HG03097 (cell line): ENCODE measurements around the gene CFAP47.
"Not testable (repeated sequence)": the region's sequence is repeated elsewhere in the genome, so short reads cannot be mapped to it uniquely, and the experiment has no call there.

Experiments
- ATAC-seq: cut with Tn5 transposase; IDR thresholded peaks from one replicate; pipeline ENCODE4 v1.9.1; 2021; ENCODE audit not compliant: unreplicated experiment, low FRiP score

The CFAP47 gene, protein sequence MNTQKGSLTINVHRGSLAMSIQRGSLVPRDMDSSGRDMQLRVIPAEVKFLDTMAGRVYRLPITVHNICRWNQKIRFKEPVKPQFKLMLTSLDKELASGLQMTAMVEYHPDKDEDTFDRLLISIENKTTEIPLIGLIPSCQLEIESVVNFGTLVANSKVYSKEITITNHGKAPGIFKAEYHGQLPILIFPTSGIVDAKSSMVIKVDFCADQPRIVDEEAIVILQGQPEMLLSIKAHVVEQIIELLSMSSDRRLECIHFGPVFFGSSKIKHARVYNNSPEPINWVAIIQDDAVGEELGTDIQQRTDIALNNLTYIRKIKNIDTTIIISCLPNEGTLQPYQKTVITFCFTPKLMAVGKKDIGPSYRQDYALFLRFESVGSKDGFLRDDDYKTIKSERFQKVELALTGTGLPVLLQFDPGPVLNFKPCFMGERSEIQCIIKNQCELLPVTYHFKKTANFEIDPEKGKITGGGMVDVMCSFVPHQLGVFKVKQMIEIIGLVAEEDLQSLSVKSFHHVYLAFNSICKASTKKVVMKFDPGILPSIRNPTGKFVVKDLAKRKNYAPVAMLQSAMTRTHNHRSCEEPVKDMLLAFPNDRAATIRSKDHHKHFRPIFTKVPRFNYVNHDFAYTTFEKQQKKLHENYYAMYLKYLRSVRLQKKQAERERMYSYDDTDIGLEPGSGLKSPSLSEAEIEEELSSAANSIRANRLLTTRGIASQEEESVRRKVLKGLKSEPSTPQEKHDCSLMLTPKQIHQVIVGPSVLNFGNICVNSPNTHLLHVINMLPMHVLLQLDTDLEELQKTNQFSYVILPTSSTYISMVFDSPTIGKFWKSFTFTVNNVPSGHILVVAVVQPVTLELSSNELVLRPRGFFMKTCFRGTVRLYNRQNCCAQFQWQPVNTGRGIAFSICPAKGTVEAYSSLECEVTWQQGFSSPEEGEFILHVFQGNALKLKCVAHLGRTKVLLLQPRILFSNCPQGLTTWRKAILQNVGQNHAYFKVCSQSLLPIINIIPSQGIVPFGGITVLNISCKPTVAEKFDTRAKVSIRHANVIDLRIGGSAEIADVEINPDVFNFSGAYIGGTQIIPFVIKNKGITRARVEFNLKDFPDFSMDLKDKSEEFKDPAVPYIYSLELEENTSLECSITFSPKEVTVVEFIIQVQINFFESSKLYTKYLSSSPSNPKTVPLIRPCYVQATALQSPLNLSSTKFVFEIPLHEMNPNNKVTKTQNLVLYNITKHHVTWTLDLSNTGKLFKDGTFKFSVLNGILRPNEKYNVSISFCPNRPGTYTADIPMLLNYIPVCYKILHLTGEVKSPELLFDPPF (N-terminal part only)

DNA sequence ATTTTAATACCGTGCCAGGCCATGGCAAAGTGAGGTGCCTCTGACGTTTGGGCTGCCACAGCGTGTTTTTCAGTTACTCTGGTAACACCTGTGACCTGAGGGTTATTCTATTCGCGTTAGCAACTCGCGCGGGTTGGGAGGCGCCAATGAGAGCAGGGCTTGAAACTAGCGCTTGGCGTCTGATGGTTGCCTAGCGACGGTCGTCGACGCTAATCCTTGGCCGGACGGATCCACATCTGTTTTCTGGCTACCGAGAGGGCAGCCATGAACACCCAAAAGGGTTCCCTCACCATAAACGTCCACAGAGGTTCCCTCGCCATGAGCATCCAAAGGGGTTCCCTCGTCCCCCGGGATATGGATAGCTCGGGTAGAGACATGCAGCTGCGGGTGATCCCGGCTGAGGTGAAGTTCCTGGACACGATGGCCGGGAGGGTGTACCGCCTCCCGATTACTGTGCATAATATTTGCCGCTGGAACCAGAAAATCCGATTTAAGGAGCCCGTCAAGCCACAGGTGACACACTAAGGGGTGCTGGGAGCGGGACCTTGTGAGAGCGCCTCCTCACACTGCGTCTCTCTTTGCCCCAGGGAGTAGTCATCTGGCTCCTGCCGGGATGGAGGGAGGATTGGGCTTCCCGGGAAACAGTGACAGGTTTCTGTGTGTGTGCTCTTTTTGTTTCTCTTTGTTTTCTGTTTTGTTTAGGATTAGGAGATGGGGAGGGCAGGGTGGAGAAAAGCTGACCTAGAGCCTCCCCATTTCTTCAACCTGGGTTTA, at the start of gene CFAP47:
CFAP47 (plus strand) TSS at position 199 of the 774 bp plus-strand sequence; CDS start at position 265, 66 bp downstream.
- ATAC-seq = no peak

DNA sequence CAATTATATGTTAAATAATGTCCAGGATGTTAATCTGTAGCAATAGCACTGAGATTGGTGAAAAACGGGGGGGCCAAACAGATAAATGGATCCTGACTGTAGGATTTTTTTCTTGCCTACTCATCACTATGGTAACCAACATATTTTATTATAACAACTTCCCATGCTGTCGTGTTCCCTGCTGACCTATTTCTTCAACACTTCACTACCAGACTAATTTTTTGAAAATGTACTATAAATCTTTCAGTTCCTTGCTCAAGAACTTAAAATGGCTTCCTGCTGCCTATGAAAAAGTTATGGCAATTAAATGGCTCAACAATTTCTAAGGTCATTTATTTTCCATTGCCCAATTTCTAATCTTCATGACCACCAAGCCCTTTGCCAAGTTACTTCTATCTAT, 38.9 kb upstream of the CFAP47 start:
- ATAC-seq = no peak

DNA sequence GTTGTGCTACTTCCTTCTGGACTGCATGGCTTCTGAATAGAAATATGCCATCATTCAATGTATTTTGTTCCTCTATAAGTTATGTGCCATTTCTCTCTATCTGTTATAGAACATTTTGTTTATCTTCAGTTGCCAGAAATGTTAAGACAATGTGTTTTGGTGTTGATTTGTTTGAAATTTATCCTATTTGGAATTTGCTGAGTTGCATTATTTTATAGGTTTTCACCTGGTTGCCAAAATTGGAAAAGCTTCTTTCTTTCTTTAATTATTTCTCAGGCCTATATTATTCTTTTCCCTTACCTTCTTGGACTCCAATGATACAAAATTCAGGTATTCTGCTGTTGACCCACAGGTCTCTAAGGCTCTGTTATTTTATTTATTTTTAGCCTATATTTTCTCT, 33.4 kb upstream of the CFAP47 start:
- no peak for ATAC-seq

DNA sequence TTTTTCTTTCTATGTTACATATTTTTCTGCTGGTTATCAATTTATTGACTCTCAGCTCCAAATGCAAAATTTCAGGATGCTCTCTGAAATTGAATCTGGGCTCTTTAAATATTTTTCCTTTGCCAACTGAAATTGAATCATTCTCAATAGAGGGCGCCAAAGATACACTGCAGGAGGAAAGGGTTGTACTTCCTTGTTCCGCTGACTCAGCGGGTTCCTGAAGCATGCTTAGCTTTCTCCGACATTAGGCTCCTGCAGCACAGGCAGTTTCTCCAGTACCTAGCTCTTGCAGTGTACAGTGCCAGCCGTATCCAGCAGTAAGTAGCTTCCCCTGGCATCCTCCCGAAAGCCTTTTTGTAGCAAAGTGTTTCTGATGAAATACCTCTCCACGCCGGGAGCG, 28.8 kb upstream of the CFAP47 start:
- ATAC-seq = no peak

DNA sequence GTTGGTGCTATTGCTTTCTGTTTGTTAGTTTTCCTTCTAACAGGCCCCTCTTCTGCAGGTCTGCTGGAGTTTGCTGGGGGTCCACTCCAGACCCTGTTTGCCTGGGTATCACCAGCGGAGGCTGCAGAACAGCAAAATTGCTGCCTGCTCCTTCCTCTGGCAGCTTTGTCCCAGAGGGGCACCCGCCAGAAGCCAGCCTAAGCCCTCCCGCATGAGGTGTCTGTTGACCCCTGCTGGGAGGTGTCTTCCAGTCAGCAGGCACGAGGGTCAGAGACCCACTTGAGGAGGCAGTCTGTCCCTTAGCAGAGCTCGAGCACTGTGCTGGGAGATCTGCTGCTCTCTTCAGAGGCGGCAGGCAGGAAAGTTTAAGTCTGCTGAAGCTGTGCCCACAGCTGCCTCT, 67.3 kb downstream of the CFAP47 start:
- ATAC-seq = not testable (repeated sequence)

DNA sequence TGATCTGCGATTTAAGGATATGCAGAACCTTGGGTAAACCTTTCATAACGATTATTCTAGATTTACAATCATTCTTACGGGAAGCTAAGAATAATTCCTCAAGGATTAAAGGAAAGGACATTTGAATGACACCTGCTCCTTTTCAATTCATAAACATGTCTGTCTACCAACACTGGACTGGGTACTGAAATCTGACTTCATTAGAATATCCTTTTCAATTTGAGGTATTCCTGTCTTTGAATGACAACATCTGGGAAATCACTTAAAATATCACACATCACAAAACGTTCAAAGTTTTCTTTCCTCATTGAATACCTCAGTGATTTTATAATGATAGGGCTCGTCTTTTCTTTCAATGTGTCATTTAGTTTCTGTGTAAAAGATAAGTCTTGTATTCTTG, 87.7 kb downstream of the CFAP47 start:
- no peak for ATAC-seq

DNA sequence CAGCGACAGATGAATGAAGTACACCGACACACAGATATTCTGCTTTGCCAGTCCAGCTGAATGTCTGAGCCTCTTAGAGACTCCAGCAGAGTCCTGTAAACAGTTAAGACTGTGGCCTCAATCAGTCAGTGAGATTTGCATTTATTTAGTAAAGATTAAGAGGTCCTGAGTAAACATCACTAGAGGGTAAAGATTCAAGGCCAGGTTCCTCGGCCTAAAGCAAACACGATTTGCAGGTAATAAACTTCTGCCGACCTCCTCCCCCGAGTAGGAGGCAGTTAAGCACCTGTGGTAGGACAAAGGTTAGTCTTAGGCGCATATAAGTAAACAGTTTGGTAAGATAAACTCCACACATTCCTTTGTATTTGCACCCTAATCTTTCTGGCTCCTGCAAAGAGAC, 99.6 kb downstream of the CFAP47 start:
- no peak for ATAC-seq

DNA sequence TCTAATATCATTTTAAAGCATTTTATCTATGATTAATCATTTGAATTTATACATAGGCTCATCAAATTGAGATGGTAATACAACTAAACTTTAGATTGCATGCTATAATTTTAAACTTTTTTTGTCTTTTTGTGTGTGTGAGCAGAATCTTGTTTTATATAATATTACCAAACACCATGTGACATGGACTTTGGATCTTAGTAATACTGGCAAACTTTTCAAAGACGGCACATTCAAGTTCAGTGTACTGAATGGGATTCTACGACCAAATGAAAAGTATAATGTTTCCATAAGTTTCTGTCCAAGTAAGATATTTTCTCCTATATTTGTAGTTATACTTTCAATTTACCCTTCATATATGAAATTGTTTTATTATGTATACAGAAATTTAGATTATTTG, 116.0 kb downstream of the CFAP47 start:
- no peak for ATAC-seq

DNA sequence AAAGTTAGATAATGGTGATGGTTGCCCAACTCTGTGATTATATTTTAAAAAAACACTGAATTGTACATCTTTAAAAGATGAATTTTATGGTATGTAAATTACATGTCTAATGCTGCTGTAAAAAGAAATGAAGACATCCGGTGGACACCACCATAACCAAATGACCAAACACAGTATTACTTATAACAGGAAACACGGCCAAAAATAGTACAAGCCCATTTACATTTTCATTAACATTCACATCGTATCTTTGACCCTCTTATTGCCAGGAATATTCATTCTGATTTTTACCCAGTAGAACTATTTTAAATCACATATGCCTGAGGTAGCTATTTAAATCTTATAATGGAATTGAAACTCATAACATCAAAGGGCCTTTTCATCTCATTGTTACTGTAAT, 143.2 kb downstream of the CFAP47 start:
- no peak for ATAC-seq

DNA sequence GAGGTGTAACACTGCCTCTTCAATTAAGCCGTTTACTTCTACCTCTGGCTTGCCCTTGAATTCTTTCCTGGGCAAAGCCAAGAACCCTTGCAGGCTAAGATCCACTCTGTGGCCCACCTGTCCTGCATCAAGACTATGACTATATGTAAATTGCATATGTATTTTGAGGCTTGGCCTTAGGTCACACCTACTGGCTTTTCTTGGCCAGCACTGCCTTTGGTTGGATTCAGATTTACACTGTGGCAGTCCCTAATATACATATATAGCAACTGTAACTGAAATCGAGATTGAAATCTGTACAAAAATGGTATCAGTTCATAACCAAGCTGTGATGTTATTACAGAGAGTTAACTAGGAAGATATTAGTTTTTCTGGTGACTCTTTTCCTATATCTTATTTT, 151.5 kb downstream of the CFAP47 start:
- no peak for ATAC-seq

DNA sequence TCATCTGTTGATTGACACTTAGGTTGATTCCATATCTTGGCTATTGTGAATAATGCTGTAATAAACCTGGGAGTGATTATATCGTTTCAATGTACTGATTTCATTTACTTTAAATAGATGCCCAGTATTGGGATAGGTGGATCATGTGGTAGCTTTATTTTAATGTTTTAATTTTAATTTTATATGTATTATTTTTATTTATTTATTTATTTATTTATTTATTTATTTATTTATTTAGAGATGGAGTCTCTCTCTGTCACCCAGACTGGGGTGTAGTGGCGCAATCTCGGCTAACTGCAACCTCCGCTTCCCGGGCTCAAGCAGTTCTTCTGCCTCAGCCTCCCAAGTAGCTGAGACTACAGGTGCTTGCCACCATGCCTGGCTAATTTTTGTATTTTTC, 155.5 kb downstream of the CFAP47 start:
- ATAC-seq = not testable (repeated sequence)

DNA sequence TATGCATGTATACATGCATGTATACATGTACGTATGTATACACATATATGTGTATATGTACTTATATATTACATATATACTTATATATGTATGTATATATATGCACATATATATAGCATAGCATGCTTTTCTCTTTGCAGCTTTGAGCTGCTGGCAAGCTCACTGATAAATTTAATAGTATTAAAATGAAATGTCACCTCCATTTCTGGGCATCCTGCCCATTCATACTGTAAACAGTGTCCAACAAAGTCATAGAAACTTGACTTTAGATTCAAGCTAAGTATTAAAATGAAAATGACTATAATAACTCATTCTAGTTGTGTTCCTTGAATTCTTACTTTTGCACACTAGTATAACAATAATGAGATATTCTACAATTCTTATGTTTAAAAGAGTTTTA, 163.7 kb downstream of the CFAP47 start:
- ATAC-seq = no peak

DNA sequence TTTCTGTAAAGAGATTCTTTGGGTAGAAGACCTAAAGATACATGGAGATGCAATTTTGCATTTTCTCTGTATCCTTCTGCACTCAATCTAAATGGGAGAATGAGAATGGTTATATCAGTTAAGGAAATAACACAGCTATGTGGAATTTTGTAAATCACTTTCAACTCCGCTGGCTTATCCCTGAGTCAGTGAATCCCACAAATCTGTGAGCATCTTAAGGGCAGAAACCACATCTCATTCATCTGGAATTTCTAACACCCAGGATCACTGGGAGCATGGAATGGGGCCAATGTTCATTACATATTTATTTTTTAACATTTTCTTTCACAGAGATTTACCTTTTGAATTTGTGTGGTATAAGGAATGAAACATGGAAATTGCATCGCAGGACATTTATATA, 167.8 kb downstream of the CFAP47 start:
- ATAC-seq = no peak

DNA sequence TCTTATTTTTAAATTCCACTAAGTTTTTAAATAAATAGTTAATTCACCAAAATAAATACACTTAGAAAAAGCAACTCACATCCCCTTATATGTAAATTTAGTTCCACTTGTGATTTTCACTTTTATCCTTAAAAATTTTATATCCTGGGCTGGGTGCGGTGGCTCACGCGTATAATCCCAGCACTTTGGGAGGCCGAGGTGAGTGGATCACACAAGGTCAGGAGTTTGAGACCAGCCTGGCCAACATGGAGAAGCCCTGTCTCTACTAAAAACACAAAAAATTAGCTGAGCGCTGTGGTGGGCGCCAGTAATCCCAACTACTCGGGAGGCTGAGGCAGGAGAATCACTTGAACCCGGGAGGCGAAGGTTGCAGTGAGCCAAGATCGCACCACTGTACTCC, 169.4 kb downstream of the CFAP47 start:
- not testable (repeated sequence) for ATAC-seq

DNA sequence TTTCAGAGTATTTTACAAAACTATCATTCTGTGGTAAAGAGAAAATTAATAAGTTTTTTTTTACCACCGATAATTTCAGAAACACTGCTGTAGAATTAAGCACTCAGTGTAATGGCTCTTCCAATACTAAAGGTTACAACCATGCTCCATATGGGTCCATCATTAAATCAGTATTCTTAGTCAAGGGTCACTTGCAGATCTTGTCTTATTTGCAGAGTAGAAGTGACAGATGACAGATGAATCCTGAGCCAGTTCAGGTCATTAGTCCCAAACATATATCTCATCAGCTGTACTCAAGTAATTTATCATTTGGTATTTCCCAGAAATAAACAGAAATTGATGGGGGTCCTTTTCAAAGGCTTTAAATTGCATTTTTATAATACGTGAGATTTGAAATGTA, 182.9 kb downstream of the CFAP47 start:
- ATAC-seq = no peak

DNA sequence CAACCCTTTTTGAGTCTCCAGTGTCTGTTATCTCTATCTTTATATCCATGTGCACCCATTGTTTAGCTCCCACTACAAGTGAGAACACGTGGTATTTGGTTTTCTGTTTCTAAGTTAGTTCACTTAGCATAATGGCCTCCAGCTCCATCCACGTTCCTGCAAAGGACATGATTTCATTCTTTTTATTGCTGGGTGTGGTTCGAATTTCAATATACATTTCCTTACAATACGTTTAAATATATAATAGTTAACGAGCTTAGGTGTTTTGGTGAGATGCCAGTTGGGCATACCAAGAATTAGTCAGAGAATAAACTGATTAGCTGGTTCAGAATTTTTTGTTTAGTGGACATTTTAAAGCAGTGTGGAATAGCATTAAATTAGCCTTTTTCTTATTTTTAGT, 196.7 kb downstream of the CFAP47 start:
- ATAC-seq = no peak

DNA sequence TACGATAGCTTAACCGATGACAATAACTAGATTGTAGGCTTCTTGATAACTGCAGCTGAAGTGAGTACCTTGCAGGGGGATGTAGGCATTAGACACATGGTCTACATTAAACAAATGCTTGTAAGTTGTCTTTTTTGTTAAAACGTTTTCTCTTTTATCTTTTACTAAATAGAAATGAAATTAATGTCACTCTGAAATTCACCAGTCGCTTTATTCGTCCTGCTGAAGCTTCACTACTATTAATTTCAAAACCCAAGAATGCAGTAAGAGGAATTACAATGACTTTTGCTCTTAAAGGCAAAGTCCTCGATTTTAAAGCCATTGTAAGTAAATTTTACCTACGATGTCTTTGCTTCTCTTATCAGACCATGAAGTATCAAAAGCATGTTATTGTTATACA, 239.7 kb downstream of the CFAP47 start:
- ATAC-seq = no peak

DNA sequence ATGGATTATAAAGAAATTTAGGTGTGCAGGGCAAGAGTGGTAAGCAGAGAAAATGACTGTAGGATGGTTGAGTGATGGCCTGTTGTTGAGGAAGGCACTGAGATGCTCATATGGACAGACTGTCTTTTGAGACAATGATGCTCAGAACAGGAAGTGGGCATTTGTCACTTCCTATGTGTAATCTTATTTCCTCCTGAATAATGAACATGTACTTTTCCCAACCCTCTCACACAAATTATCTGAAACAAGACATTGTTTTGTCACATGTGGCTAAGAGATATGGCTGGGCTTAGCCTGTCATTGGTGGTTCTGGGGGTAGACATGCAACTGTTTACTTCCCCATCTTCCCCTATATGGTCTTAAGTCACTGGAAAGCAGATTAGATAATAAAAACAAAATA, 240.5 kb downstream of the CFAP47 start:
- no peak for ATAC-seq

DNA sequence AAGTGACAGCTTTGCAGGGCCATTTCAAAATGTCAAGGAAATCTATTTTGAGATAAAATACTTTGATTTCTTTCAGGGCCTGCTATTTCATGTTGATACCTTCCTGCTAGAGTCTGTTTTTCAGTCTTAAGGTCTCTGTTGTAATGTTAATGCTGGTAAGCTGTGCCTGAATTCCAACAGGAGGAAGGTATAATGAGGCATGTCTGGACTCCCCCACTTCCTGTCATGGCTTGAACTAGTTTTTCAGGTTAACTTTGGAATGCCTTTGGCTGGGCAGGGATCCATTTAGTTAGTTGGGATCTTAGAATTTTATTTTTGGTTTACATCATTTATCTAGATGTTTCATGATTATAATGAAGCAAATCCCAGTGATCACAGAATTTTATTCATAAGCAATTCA, 279.0 kb downstream of the CFAP47 start:
- no peak for ATAC-seq

DNA sequence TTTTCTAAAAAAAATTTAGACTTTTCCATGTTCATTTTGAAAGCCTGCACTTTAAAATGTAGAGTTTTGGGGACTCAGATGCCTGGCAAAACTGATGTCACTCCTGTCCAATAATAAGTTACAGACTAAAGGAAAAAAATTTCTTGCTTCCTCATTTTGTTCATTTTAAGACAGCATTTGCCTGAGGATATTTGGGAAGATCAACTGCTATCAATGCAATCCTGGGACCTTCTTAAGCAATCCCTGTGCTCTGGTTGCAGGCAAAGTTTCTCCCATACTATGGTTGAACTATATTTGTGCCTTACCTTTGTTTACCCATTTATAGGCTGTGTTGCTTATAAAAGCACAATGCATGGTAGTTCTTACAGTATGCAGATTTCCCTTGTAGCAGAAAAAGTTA, 280.4 kb downstream of the CFAP47 start:
- ATAC-seq = no peak
